ENCODE data around the gene ADCY9. TPM values are rescaled to one million over a fixed set of nuclear protein-coding genes. Genes with fewer than 3 reads are reported as not detected.

ADCY9 gene
- total and polyA plus RNA-seq, 10 donors = 0.70 to 23.0 (median 11.8) TPM

DNA sequence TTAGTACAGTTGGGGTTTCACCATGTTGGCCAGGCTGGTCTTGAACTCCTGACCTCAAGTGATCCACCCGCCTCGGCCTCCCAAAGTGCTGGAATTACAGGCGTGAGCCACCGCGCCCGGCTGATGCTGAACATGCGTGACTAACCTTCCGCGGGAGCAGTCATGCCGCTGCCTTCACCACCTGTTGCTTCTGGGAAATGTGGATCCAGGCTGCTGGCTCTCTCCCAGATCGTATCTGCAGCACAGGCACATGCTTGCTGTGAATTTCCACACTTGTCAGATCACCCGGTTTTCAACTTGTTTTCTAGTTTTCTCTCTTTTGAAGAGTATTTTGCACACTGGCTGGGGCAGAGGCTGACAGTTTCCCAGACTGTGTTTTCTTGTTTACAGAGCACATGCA is 97.9 kb downstream of the ADCY9 start:
- Histone ChIP-seq H3K9me3 (no peaks in the 10 kb centered on the region), H3K4me1 (peaks cover 0 to 47% (median 7%) of the 10 kb centered on the region in 6 donors), H3K4me3 (no peak overlapping the region), H3K27me3 (replicated peaks in 1 of 7) (no peaks in the 10 kb centered on the region), H3K36me3 (no peaks in the 10 kb centered on the region), H3K27ac (no peak overlapping the region)
- 88 to 95% (median 93%) methylated on average over 8 to 12 of the region's 12 CpGs for WGBS, 5 donors
- intact Hi-C loops (cut with DNase I; ENCODE audit: low total_unique reads) = no loop called here
- TF ChIP-seq POLR2AphosphoS5 (IDR thresholded peaks at IDR 0.05) = no peak
- TF ChIP-seq POLR2A (IDR thresholded peaks at IDR 0.05) = no peak
- TF ChIP-seq, protein P1, sequence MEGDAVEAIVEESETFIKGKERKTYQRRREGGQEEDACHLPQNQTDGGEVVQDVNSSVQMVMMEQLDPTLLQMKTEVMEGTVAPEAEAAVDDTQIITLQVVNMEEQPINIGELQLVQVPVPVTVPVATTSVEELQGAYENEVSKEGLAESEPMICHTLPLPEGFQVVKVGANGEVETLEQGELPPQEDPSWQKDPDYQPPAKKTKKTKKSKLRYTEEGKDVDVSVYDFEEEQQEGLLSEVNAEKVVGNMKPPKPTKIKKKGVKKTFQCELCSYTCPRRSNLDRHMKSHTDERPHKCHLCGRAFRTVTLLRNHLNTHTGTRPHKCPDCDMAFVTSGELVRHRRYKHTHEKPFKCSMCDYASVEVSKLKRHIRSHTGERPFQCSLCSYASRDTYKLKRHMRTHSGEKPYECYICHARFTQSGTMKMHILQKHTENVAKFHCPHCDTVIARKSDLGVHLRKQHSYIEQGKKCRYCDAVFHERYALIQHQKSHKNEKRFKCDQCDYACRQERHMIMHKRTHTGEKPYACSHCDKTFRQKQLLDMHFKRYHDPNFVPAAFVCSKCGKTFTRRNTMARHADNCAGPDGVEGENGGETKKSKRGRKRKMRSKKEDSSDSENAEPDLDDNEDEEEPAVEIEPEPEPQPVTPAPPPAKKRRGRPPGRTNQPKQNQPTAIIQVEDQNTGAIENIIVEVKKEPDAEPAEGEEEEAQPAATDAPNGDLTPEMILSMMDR (IDR thresholded peaks at IDR 0.05 in 8 of 11, conservative IDR thresholded peaks at IDR 0.05 in 3 of 11) = no peak
- no peak for DNase-seq

DNA sequence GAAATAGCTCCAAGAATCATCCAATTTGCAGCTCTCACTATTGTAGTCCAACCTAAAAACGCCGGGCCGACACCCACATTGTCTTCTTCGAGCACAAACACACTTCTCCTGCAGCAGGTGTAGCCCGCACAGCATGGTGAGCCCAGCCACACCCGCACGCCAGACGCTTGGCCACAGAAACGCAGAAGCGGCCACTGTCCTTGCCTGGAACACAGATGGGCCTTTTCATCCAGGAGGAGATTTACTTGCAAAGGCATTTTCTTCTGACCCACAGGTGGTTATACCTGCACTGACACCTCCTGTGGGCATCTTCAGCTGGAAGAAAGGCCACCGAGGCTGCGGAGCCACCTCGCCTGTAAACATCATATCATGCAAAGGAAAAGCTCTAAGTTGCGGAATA is 98.4 kb downstream of the ADCY9 start:
- no peak for DNase-seq
- intact Hi-C loops (cut with DNase I; ENCODE audit: low total_unique reads) = no loop called here
- no peak overlapping the region for H3K27ac ChIP-seq

DNA sequence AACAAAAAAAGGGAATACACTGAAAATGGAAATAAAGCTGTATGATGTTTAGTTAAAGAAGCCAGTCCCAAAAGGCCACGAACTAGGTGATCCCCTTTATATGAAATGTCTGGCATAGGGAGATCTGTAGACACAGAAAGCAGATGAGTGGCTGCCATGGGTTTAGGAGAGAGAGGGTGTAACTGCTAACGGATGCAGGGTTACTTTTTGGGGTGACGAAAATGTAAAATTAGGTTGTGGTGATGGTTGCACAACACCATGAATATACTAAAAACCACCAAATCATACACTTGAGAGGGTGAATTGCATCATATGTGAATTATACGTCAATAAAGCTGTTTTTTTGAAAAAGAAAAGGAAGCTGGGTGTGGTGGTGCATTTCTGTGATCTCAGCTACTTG is 99.6 kb downstream of the ADCY9 start:
- WGBS, 5 donors = 31 to 54% (median 40%) methylated on average over 4 of the region's 4 CpGs
- no peaks in the 10 kb centered on the region for H3K9me3 ChIP-seq
- no peaks in the 10 kb centered on the region for H3K36me3 ChIP-seq
- TF ChIP-seq, protein P1 (IDR thresholded peaks at IDR 0.05 in 8 of 11, conservative IDR thresholded peaks at IDR 0.05 in 3 of 11) = no peak
- TF ChIP-seq POLR2A (IDR thresholded peaks at IDR 0.05) (no peak), POLR2AphosphoS5 (IDR thresholded peaks at IDR 0.05) (no peak)
- H3K4me3 ChIP-seq = no peak overlapping the region
- no peak overlapping the region for H3K27ac ChIP-seq
- DNase-seq = no peak
- H3K27me3 ChIP-seq (replicated peaks in 1 of 7) = no peaks in the 10 kb centered on the region
- intact Hi-C loops (cut with DNase I; ENCODE audit: low total_unique reads) = no loop called here
- H3K4me1 ChIP-seq = peaks cover 0 to 50% (median 8%) of the 10 kb centered on the region in 6 donors

More for the DNA sequence above, 98.4 kb downstream of the ADCY9 start:
- no peak overlapping the region for H3K4me3 ChIP-seq
- no peaks in the 10 kb centered on the region for H3K27me3 ChIP-seq (replicated peaks in 1 of 7)
- H3K4me1 ChIP-seq = peaks cover 0 to 47% (median 7%) of the 10 kb centered on the region in 6 donors
- H3K9me3 ChIP-seq = no peaks in the 10 kb centered on the region
- 89 to 94% (median 89%) methylated on average over 14 of the region's 14 CpGs for WGBS, 5 donors
- no peaks in the 10 kb centered on the region for H3K36me3 ChIP-seq
- TF ChIP-seq POLR2A (IDR thresholded peaks at IDR 0.05) (no peak), POLR2AphosphoS5 (IDR thresholded peaks at IDR 0.05) (no peak)
- TF ChIP-seq, protein P1 (IDR thresholded peaks at IDR 0.05 in 8 of 11, conservative IDR thresholded peaks at IDR 0.05 in 3 of 11) = no peak

DNA sequence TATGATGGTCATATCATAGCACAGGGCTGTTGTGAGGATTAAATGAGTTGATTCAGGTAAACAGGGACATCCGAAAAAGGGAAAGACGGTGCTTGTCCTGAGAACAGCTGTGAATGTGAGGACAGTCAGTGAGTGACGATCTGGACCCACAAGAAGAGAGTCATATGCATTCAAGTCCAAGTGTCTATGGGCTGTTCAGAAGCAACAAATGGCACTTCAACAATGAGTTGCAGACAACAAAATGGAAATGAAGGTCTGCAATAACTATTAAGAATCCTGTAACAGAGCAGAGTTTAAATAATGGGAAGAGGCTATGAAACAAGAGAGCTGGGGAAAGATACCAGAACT is 100.3 kb downstream of the ADCY9 start:
- intact Hi-C loops (cut with DNase I; ENCODE audit: low total_unique reads) = no loop called here
- Histone ChIP-seq H3K4me1 (peaks cover 0 to 56% (median 10%) of the 10 kb centered on the region in 6 donors), H3K4me3 (no peak overlapping the region), H3K36me3 (no peaks in the 10 kb centered on the region), H3K27me3 (replicated peaks in 1 of 7) (no peaks in the 10 kb centered on the region), H3K9me3 (no peaks in the 10 kb centered on the region), H3K27ac (no peak overlapping the region)
- WGBS, 5 donors = 68 to 90% (median 76%) methylated on average over 3 of the region's 3 CpGs
- TF ChIP-seq POLR2A (IDR thresholded peaks at IDR 0.05) (no peak), POLR2AphosphoS5 (IDR thresholded peaks at IDR 0.05) (no peak)
- TF ChIP-seq, protein P1 (IDR thresholded peaks at IDR 0.05 in 8 of 11, conservative IDR thresholded peaks at IDR 0.05 in 3 of 11) = no peak
- no peak for DNase-seq

Data from spleen (tissue), 11 donors.